ENCODE data around the gene EXOSC1.
A peak's percentile ranks its signal among the peaks of the same experiment; 100 is the strongest.
"Not testable (repeated sequence)": the region's sequence is repeated elsewhere in the genome, so short reads cannot be mapped to it uniquely, and the experiment has no call there.

EXOSC1 gene

GRCh38 chr10:97407952-97408248 lies 37.9 kb downstream of the EXOSC1 start:
- no peak for DNase-seq (ENCODE audit: low spot score)

GRCh38 chr10:97407211-97407951 lies 38.4 kb downstream of the EXOSC1 start:
- peak; percentile 70 for DNase-seq (ENCODE audit: low spot score)

GRCh38 chr10:97406483-97406882 lies 39.3 kb downstream of the EXOSC1 start:
- DNase-seq (ENCODE audit: low spot score) = not testable (repeated sequence)

DNA sequence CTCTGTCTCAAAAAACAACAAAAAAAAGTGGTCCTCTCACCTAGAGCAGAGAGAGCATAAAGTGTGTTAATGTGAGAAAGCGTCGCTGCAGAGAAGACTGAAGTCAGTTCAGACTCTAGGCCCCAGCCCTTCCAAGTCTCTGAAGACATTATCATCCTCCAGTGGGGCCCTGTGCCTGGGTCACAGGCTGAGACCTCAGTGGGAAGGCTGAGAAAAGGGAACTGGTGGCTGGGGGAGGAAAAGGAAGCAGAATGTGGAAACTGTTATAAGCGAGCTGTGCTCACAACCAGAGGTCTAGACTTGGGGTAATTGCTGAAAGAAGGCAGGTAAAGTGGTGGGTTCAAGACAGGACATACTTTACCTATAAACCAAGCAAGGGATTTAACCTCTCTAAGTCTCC lies 39.7 kb downstream of the EXOSC1 start:
- no peak for DNase-seq (ENCODE audit: low spot score)

- DNase-seq (ENCODE audit: low spot score) = no peak
Observed at GRCh38 chr10:97404044-97404443, 41.8 kb downstream of the EXOSC1 start.

- no peak for DNase-seq (ENCODE audit: low spot score)
Observed at GRCh38 chr10:97401455-97401919, 44.3 kb downstream of the EXOSC1 start.

DNA sequence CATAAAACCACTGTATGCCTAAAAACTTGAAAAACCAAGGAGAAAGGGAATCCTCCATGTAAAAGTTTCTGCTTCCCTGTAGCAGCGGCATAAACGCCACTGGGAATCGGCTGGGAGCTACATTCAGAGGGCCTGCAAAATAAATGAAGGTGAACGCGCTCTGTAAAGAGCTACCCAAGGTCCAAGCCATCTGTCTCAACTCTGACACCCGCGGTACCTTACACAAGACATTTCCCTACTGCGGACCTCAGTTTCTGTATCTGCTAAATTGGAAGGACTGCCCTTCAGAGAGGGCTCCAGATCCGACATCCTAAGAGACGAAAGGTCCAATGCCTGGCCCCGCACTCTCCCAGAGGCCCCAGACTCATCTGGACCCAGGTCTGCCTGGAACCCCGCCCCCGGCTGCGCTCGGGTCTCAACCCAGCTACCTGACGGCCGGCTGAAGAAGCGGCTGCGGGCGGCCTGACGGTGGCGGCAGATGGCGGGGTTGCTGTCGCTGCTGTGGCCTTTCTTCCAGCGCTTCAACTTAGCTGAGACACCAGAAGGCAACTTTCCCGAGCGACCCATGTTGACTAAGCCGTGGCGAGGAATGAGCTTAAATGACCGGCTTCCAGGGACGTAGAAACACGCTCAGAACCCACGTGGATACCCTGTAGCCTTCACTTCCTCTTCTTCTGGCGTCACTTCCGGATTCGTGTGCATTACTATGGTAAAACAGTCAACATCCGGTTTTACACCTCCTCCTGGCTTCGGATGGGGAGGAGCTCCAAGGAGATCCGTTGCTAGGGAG lies 44.9 kb downstream of the EXOSC1 start, which contains the start of gene RRP12:
TSS of gene RRP12 (minus strand) at position 676 of the 790 bp plus-strand sequence. CDS start at position 567, 109 bp downstream.
- DNase-seq (ENCODE audit: low spot score) = peak; percentile 83

DNA sequence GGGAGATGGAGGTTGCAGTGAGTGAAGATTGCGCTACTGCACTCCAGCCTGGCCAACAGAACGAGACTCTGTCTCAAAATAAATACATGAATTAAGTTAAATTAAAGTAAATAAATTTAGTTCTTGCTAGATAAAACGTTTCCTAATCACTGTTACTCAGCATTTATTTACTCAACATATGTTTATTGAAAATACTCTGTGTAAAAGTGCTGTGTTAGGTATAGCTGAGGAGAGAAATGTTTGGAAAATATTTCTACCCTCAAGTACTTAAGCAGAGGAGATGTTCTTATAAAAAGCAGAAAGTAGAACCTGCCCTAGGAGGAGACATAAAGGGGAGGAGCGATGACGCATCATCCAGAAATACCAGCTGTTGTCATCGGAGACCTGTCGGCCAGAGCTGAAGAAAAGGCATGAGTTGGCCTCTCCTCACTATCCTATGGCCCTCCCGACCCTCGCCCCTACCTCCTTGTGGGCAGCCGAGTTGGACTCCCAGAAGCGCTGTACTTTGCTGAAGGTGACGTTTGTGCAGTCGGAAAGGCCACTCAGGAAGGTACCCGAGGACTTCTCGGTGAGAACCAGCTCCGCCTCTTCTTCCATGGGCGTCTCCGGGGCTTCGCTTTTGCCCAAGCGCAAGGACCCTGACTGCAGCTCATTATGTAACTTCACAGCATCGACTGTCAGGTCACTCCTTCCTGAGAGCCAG lies 45.8 kb downstream of the EXOSC1 start:
- DNase-seq (ENCODE audit: low spot score) = peak; percentile 53

DNA sequence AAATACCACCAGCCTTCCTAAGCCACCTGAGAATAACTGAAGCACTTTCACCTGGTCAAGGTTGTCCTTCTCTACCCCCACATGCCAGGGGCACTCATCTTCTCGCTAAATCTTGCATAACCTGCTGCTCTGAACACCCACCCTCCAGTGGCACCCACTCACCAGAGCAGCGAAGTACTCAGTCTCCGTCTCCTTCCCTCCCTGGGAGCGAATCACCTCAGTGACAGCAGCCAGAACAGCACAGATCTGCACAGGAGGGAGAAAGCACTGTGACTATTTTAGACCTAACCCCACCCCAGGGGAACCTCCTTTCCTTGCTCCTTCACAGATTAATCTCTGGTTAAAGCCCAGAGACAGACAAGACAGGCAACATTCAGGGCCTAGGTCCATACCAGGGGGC lies 49.8 kb downstream of the EXOSC1 start:
- no peak for DNase-seq (ENCODE audit: low spot score)

- no peak for DNase-seq (ENCODE audit: low spot score)
Observed at GRCh38 chr10:97393034-97393573, 52.7 kb downstream of the EXOSC1 start.

DNA sequence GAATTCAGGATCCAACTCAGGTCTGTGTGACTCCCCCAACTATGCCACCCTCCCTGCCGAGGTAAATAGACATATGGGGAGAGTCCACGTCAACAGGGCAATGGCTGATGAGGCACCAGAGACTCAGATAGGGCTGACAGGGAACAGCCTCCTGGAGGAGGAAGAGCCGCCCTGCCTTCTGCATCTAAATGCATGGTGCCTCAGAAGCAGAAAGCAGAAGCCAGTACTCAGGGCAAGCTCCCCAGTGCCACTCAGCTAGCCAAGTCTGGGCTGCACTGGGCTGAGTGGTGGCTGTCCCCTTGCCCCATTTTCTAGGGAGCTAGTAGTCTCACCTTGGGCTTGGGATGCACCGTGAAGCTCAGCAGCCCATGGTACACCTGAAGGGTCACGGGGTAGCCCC lies 55.7 kb downstream of the EXOSC1 start:
- no peak for DNase-seq (ENCODE audit: low spot score)

- no peak for DNase-seq (ENCODE audit: low spot score)
Observed at GRCh38 chr10:97388152-97388551, 57.7 kb downstream of the EXOSC1 start.

All from D341Med (cell line).